Measurements from ENCODE around the gene LMNTD1.

Gene LMNTD1

GRCh38 chr12:25552681-25553080 lies 402 bp downstream of the LMNTD1 start:
- DNase-seq (ENCODE audit: low read depth): peak; percentile 76

- DNase-seq (ENCODE audit: low read depth): peak; percentile 67
Observed at GRCh38 chr12:25550186-25550585, 2.9 kb downstream of the LMNTD1 start.

- DNase-seq (ENCODE audit: low read depth): no peak
Observed at GRCh38 chr12:25549120-25549519, 4.0 kb downstream of the LMNTD1 start.

DNA sequence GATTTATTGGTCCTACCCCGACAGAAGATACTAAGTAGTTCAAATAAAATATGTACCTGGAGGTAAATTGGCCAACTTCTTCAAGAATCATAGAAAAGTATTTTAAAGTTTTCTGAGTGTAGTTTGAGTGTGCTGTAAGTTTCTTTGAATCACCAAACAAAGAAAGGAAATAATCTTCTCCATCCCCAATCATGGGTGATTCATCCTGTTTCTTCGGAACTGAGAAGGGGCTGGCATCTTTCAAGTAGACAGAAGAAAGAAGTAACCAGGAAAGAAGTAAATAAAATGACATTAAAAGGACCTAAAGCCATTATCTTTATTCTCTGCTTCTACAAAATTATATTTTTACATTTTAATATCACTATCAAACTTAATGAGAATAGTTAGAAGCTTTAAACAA lies 6.8 kb downstream of the LMNTD1 start:
- DNase-seq (ENCODE audit: low read depth): no peak

DNA sequence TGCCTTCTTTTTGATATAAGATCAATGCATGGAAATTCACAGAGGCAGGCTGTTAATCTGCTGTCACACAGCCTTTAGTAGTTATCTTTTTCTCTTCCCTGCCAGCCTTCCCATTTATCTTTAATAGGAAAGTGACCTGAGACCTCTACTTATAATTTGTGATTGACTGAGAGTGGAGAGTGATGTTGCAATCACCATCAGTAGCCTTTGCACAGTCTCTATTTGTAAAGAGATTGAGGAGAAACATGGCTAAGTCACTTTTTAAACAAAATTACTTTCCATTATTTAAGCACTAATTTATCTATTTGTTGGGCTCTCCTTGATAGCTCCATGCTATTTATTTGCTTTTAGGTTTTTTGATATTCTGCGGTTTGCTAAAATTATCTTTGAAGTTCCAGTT lies 19.9 kb downstream of the LMNTD1 start:
- no peak for DNase-seq (ENCODE audit: low read depth)

- no peak for DNase-seq (ENCODE audit: low read depth)
Observed at GRCh38 chr12:25531502-25532052, 21.5 kb downstream of the LMNTD1 start.

- peak; percentile 11 for DNase-seq (ENCODE audit: low read depth)
Observed at GRCh38 chr12:25529738-25530137, 23.3 kb downstream of the LMNTD1 start.

- DNase-seq (ENCODE audit: low read depth): no peak
Observed at GRCh38 chr12:25526778-25527177, 26.3 kb downstream of the LMNTD1 start.

DNA sequence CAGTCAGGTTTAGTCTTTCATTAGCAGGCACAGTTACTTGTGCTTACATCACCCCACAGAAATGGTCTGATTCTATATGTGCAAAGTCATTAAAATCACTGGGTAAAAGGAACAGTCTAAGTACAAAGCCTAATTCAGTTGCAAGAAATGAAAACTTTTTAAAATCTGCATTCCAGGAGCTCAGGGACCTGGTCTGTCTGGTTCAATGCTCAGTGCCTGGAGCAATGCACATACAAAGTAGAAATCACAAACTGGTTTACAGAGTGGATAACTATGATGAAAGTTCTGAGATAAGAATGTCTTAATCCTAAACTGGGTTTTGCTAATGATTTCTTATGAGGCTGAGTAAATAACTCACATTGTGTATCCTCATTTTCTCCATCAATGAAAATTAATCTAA lies 28.7 kb downstream of the LMNTD1 start:
- no peak for DNase-seq (ENCODE audit: low read depth)

- DNase-seq (ENCODE audit: low read depth): no peak
Observed at GRCh38 chr12:25521625-25522256, 31.3 kb downstream of the LMNTD1 start.

DNA sequence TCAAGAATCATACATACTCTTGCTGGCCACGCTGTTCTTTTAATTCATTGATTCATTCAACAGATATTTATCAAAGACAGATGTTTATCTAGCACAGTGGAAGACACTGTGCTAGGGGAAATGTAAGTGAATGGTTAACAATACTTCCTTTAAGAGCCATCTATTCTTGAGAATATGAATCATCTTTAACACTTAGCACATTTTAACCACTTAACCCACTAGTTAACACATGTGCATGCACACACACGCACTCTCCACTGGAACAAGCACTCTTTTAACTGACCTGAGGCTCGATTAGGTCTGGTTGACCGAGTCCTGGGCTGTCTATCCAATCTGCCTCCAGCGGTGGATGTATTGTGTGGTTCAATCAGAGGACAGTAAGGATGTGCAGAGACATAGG lies 34.6 kb downstream of the LMNTD1 start:
- no peak for DNase-seq (ENCODE audit: low read depth)

- DNase-seq (ENCODE audit: low read depth): no peak
Observed at GRCh38 chr12:25504744-25505143, 48.3 kb downstream of the LMNTD1 start.

- no peak for DNase-seq (ENCODE audit: low read depth)
Observed at GRCh38 chr12:25503666-25504065, 49.4 kb downstream of the LMNTD1 start.

GRCh38 chr12:25502596-25502995 lies 50.5 kb downstream of the LMNTD1 start:
- no peak for DNase-seq (ENCODE audit: low read depth)

- no peak for DNase-seq (ENCODE audit: low read depth)
Observed at GRCh38 chr12:25502118-25502517, 51.0 kb downstream of the LMNTD1 start.

DNA sequence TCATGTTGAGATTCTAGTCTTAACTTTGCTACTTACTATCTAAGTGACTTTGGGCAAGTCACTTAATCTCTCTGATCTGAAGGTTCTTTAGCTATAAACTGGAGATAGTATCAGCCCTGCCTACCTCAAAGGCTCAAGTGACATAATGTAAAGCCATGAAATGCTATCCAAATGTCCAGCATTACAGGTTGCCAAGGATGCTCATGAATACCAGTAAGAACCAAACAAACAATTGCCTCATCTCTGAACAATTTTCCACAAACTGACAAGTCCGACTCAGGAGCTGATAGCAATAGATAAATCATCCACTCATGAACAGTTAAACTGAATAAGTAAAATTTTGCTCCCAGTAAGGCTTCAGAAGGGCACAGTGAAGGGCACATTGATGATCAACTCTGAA lies 51.5 kb downstream of the LMNTD1 start:
- no peak for DNase-seq (ENCODE audit: low read depth)

DNA sequence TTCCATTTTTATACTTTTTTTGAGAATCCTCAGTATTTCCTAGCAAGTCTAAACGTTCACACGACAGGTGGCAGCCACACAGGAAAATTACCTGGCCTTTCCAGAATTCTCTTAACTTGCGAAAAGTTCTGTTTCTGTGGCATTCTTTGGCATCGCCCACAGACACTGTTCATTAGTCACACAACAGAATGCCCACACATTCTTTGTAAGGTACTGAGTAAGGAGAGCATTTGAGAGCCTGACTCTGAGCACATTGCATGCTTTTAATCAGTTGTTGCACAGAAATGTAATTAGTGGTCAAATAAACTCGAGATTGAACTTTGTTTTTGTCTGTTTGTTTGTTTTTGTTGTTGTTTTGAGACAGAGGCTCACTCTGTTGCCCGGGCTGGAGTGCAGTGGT lies 52.4 kb downstream of the LMNTD1 start:
- DNase-seq (ENCODE audit: low read depth): no peak

GRCh38 chr12:25497021-25497420 lies 56.1 kb downstream of the LMNTD1 start:
- DNase-seq (ENCODE audit: low read depth): no peak

DNA sequence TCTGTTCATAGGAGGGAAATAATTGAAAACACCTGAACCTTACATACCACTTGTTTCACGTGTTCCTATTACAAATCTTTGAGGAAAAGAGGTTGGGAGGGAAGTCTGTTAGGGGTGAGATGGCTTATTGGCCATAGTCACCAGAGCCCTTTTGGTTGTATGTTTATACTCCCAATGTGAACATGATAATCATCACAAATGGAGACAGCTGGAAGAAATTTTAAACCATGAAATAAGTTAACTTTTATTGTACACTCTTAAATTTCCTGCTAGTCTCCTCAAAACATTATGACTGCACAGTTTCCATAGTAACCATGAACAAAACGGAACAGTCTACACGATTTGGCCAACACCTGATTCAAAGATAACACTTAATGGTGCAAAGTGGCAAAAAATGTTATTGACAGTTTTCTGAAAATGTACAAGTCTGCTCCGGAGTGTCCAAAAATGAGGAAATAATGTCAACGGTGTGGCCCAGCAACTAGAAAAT lies 56.9 kb downstream of the LMNTD1 start:
- DNase-seq (ENCODE audit: low read depth): no peak

DNA sequence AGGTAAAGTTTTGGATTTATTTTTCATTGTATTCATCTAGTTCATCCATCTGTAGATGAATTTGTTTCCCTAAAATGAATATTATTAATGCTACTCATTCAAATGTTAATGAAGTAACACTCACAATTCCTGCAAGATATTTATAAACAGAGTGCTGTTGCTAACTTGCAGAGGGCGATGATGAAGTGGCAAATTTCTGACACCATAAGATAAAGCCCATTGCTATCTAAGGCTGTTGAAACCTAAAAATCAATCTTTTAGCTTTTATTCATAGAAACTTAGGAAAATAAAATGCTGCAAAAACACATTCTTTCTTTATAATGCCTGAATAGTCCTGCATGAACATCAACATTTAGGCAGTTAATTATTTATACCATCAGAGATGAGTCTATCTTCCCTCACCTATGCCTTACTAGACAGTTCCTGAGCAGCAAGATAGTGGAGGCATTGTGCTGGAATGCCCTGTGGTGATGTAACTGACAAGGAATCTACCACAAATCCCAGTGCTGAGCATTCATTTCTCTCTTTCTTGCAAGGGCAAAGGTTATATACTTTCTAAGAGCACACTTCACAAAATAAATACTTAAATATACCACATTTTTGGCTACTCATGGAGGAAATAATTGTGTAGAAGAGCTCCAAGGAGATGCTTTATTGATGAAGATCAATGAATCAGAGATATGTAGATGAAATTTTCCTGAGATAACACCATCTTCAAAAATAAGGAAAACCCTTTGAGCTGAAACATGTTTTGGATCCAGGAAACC lies 57.6 kb downstream of the LMNTD1 start:
- DNase-seq (ENCODE audit: low read depth): peak; percentile 74

- no peak for DNase-seq (ENCODE audit: low read depth)
Observed at GRCh38 chr12:25494926-25495325, 58.2 kb downstream of the LMNTD1 start.

DNA sequence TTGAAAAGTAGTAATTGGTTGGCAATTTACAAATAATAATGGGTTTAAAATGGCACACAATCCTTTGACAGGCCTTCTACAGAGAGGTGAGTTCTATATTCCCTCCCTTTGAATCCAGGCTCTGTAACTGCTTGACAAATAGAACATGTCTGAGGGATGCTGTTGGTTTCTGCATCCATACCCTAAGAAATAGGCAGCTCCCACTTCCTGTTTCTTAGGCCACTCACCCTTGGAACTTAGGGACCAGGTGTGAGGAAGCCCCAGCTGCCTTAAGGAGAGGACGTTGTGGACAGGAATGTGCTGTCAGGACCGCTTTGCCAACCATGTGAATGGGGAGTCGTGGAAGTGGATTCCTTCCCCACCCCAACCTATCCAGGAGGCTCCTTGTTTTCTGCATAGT lies 59.4 kb downstream of the LMNTD1 start:
- no peak for DNase-seq (ENCODE audit: low read depth)

Measured in non-pigmented ciliary epithelial cell (primary cell).